GM21825 (cell line): ENCODE results near the gene ADM2.

Source experiments
- ATAC-seq: cut with Tn5 transposase; IDR thresholded peaks from one replicate; pipeline ENCODE4 v1.9.1; 2021; ENCODE audit warnings: mild to moderate bottlenecking, moderate library complexity; ENCODE audit not compliant: unreplicated experiment

ADM2 gene

GRCh38 chr22:50483977-50484853, 2.9 kb downstream of the ADM2 start:
- no peak for ATAC-seq

DNA sequence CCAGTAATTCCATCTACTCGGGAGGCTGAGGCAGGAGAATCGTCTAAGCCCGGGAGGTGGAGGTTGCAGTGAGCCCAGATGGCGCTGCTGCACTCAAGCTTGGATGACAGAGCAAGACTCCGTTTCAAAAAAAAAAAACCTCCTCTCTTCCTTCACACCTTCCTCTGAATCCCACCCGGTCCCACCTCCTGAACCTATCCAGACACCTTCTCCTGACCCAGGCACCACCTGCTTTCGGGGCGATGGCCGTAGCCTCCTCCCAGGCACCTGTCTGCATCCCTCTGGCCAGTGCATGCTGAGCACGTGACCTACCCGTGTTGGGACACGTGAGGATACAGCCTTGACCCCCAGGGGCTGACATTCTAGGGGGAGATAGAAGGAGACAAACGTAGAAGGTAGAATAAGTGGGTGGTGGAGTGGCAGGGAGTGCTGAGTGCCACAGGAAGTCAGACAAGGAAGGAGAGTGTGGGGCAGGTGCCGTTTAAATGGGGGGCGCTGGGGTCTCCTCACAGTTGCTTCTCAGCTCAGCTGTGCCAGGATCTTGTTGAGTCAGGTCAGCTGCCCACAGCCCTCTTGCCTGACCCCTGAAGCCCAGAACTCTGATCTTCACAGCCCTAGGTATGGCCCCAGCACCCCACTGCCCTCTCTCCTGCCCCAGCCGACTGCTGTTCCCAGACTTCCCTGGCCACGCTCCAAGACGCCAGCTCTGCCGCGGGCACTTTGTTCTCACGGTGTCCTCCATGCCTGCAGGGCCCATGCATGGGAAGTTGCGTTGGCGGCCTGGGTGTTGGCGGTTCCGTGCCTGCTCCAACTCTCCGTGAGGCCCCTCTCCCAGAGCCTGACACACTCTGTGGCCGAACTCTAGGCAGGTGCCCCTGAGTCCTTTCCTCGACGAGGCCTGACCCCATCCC, 4.1 kb downstream of the ADM2 start:
- no peak for ATAC-seq

DNA sequence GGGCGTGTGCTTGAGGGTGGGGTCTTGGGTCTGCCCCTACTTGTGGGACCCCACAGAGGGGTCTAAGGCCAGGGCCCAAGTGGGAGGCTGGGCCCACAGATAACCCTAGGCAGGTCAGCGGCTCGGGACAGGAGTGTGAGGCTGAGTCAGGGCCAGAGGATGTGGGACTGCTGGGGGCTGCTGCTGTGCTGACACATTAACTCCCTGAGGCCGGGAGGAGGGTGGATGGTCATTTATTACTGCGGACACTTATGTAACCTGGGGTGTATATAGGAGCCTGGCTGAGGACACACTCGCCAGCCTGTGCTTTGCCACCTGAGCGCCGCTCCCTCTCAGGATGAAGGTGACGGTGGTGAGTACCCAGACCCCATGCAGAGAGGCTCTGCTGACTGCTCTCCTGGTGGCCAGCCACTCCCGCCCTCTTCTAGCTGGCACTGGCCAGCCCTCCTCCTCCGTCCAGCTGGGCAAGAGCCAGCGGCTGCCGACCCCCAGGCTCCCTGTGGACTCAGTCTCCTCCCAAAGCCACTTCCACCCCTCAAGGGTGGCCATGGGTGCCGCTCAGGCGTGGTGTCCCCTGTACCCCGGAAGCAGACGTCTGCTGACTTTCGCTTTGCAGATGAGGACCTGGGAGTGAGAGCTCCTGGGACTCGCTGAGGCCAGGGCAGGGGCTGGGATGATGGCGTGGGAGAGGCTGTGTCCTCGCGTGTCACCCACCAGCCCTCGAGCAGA, 5.4 kb downstream of the ADM2 start, which contains the start of gene MIOX:
TSS of gene MIOX (plus strand) at position 299 of the 729 bp plus-strand sequence. CDS start at position 338, 39 bp downstream.
- no peak for ATAC-seq

DNA sequence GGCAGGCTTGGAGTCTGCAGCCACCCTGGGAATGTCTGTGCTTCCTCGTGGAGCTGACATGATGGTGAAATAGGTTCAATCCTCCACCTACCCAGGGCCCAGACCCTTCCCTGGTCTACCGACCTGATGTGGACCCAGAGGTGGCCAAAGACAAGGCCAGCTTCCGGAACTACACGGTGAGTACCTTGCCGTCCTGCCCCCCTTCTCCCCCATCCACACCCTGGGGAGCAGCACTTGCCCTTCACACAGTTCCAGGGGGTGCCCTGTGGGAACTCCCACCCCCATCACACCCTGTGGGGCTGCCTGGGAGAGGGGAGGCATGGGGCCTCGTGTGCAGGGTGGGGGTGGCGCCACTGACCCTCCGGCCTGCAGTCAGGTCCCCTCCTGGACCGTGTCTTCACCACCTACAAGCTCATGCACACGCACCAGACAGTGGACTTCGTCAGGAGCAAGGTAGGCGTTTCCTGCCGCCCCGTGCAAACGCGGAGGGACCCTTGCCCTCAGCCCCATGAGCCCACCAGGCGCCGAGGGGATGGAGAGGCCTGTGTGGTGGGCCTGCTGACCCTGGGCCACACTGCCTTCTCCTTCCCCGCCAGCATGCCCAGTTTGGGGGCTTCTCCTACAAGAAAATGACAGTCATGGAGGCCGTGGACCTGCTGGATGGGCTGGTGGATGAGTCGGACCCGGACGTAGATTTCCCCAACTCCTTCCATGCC, 6.1 kb downstream of the ADM2 start:
- no peak for ATAC-seq

DNA sequence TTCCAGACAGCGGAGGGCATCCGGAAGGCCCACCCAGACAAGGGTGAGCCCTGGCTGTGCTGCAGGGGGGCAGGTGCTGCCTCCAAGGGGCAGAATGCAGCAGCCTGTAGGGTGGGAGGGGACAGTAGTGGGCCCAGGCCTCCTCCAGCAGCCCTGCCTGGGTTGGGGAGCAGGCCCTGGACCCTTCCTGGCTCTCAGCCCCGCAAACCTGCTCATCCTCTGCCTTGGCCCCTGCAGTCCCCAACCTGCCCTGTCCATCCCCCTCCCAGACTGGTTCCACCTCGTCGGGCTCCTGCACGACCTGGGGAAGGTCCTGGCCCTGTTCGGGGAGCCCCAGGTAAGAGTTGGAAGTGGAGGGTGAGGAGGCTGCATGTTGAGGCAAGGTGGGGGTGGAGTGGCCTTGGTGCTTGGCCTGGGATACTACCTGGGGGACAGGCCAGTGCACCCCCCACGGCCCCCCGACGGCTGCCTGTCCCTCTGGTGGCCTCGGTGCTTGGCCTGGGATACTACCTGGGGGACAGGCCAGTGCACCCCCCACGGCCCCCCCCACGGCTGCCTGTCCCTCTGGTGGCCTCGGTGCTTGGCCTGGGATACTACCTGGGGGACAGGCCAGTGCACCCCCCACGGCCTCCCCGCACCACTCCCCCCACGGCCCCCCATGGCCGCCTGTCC, 6.8 kb downstream of the ADM2 start:
- no peak for ATAC-seq

- no peak for ATAC-seq
These were observed 7.5 kb downstream of the ADM2 start for GRCh38 chr22:50488886-50489285.

GRCh38 chr22:50489363-50490243, 8.3 kb downstream of the ADM2 start:
- no peak for ATAC-seq

DNA sequence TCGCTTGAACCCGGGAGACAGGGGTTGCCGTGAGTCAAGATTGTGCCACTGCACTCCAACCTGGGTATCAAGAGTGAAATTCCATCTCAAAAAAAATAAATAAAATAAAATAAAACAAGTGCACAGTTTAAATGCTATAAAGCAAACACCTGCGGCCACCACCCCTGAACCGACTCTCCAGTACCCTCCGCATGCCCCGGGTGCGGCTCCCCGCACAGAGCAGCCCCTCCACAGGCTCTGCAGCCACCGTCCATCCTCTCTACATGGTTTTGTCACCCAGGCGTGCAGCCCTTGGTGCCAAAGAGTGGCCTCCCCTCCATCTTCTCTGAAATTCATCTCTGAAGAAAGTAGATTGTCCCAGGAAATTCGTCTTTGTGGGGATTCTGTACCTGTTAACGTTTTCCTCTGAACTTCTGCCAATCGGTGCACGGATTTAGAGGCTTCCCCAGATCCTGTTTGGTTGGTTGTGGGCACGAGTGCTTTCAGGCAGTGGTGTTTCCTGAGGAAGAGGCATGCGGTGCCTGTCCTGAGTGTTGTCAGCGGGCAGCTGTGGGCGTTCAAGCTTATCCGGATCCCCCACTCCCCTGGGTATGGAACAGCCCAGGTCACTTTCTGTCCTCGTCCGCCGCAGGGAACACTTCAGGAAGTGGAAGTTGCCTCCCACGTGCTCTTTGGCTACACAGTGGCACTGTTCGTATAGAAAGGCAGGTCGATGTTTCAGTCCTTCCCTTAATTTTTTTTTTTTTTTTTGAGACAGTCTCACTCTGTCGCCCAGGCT, 9.4 kb downstream of the ADM2 start:
- ATAC-seq = no peak

GRCh38 chr22:50497093-50497492, 15.8 kb downstream of the ADM2 start:
- ATAC-seq = no peak

- no peak for ATAC-seq
These were observed 17.1 kb downstream of the ADM2 start for GRCh38 chr22:50498322-50498890.

- ATAC-seq = no peak
These were observed 19.1 kb downstream of the ADM2 start for GRCh38 chr22:50500452-50500851.

DNA sequence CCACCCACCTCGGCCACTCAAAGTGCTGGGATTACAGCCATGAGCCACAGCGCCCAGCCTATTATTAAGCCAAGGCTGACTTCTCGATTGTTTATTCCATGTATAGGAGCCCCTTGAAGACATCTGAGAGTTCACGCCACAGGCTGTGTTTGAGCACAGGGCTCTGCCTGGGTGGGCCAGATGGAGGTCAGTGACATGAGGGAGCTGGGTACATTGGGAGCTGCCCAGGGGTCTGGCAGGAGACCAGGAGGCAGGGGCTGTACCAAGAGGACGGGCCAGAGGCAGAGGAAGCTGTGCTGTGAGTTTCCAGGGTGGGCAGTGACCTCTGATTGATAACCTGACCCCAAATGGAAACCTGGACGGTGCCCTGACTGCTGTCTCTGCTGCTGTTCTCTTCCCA, 20.8 kb downstream of the ADM2 start:
- ATAC-seq = no peak

DNA sequence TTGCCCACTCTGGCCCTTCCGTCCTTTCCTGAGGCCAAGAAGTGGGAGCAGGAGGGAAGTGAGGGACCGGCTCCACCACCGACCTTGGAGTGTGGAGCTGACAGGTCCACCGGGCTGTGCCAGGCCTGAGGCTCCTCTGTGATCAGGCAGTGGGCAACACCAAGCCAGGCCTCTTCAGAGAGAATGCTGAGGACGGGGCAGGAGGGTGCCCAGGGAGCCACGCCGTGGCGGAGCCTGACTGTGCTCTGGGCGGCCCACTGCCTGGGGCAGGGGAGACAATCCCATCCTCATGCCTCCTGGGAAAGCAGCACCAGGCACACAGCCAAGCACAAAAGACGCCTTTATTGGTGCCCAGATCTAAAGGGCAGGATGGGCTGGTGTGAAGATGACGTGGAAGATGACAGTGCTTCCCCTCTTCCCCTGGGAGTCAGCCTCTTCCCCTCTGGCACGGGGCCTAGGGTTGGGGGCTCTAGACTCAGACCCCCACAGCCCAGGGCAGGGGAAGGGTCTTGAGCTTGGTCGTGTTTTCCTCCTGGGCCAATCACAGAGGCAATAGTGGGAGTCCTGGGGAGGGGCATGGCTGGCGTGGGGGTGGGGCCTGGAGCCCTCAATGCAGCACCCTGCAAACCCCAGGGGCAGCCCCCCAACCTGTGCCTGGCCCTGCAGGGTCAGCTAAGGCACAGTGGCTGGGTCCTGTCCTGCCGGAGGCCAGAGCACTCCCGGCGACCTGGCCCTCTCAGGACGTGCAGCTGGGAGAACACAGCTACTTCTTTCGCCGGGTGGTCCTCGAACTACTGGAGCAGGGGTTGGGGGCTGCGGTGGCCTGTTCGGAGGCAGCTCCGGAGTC, 21.5 kb downstream of the ADM2 start:
- ATAC-seq = no peak

DNA sequence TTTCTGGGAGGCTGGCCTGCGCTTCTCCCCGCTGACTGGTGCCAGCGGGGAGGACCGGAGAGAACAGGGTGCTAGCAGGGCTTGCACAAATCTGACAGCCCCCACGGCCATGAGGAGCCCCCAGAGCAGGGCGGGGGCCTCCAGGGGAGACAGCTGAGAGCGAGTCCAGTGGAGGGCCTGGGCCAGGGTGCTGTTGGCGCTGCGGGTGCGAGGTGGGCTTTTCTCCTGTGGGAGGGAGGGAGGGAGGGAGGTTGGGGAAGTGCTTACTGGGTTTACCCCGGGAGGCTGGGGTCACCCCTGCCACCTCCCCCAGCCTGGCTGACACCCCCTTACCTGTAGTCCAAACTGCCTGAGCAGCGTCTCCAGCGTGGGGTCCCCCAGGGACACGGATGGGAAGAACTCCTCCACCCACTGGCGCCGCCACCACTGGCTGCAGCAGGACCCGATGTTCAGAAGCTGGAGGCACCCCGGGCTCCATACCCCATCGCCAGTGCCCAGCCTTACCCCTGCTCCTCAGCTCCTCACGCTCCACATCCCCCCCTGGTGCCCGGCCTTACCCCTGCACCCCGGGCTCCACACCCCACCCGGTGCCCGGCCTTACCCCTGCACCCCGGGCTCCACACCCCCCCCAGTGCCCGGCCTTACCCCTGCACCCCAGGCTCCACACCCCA, 22.3 kb downstream of the ADM2 start:
- no peak for ATAC-seq

GRCh38 chr22:50504369-50505211, 23.2 kb downstream of the ADM2 start:
- ATAC-seq = no peak
